GM19463 (cell line): ENCODE measurements around the gene TEX35.

Source experiments
- ATAC-seq: cut with Tn5 transposase; IDR thresholded peaks from one replicate; pipeline ENCODE4 v1.9.1; 2021; ENCODE audit warnings: mild to moderate bottlenecking, moderate library complexity; ENCODE audit not compliant: unreplicated experiment

TEX35 gene

GRCh38 chr1:178513278-178513983, 522 bp downstream of the TEX35 start:
- no peak for ATAC-seq

GRCh38 chr1:178516110-178516509, 3.2 kb downstream of the TEX35 start:
- no peak for ATAC-seq

GRCh38 chr1:178518894-178519293, 6.0 kb downstream of the TEX35 start:
- ATAC-seq, result no peak

GRCh38 chr1:178520803-178521202, 7.9 kb downstream of the TEX35 start:
- ATAC-seq, result no peak

- ATAC-seq, result no peak
These were observed 8.3 kb downstream of the TEX35 start for GRCh38 chr1:178521241-178521640.

- ATAC-seq, result no peak
These were observed 14.2 kb downstream of the TEX35 start for GRCh38 chr1:178527117-178527516.

GRCh38 chr1:178528228-178528952, 15.5 kb downstream of the TEX35 start:
- ATAC-seq, result no peak

- ATAC-seq, result no peak
These were observed 16.0 kb downstream of the TEX35 start for GRCh38 chr1:178528953-178529335.

GRCh38 chr1:178529364-178530036, 16.6 kb downstream of the TEX35 start:
- ATAC-seq, result no peak

- ATAC-seq, result no peak
These were observed 17.1 kb downstream of the TEX35 start for GRCh38 chr1:178530037-178530402.

- ATAC-seq, result no peak
These were observed 17.6 kb downstream of the TEX35 start for GRCh38 chr1:178530502-178530901.

- ATAC-seq, result no peak
These were observed 19.0 kb downstream of the TEX35 start for GRCh38 chr1:178531887-178532286.

- peak; percentile 79 for ATAC-seq
These were observed 19.5 kb downstream of the TEX35 start for GRCh38 chr1:178532392-178532791.

GRCh38 chr1:178533121-178533946, 20.4 kb downstream of the TEX35 start:
- no peak for ATAC-seq

GRCh38 chr1:178534137-178534868, 21.4 kb downstream of the TEX35 start:
- ATAC-seq, result no peak

GRCh38 chr1:178536329-178536728, 23.4 kb downstream of the TEX35 start:
- no peak for ATAC-seq

- no peak for ATAC-seq
These were observed 24.0 kb downstream of the TEX35 start for GRCh38 chr1:178536844-178537371.

GRCh38 chr1:178537382-178538090, 24.6 kb downstream of the TEX35 start:
- no peak for ATAC-seq

GRCh38 chr1:178538192-178538916, 25.4 kb downstream of the TEX35 start:
- ATAC-seq, result no peak
